LoVo (cell line): ENCODE results near the gene LYPD4.
"Not testable (repeated sequence)": the region's sequence is repeated elsewhere in the genome, so short reads cannot be mapped to it uniquely, and the experiment has no call there.

ENCODE experiments used
- DNase-seq: peaks from one replicate; pipeline ENCODE4 v3.0.0-alpha.2; 2016; ENCODE audit warnings: low spot score

Gene LYPD4

GRCh38 chr19:41844601-41845000 is at the start of gene LYPD4:
Gene LYPD4 (minus strand): TSS chr19:41844683. CDS start chr19:41839285, 5,398 bp downstream.
- no peak for DNase-seq

GRCh38 chr19:41893899-41894298 is 49.4 kb upstream of the LYPD4 start:
- DNase-seq, result no peak

GRCh38 chr19:41892173-41892902 is 47.9 kb upstream of the LYPD4 start:
- DNase-seq, result no peak

GRCh38 chr19:41890936-41891335 is 46.5 kb upstream of the LYPD4 start:
- DNase-seq, result no peak

- DNase-seq, result no peak
Observed at GRCh38 chr19:41889896-41890295, 45.4 kb upstream of the LYPD4 start.

GRCh38 chr19:41888926-41889325 is 44.4 kb upstream of the LYPD4 start:
- DNase-seq, result no peak

GRCh38 chr19:41887711-41888382 is 43.4 kb upstream of the LYPD4 start:
- peak; percentile 84 for DNase-seq

- no peak for DNase-seq
Observed at GRCh38 chr19:41886761-41887710, 42.6 kb upstream of the LYPD4 start.

- peak; percentile 97 for DNase-seq
Observed at GRCh38 chr19:41883821-41884733, 39.6 kb upstream of the LYPD4 start.

- no peak for DNase-seq
Observed at GRCh38 chr19:41883463-41883820, 39.0 kb upstream of the LYPD4 start.

GRCh38 chr19:41882568-41883462 is 38.3 kb upstream of the LYPD4 start, which contains the start of gene ARHGEF1:
Gene ARHGEF1 (plus strand): TSS chr19:41883184. CDS start chr19:41888083, 4,899 bp downstream.
- no peak for DNase-seq

- no peak for DNase-seq
Observed at GRCh38 chr19:41880329-41880708, 35.8 kb upstream of the LYPD4 start.

GRCh38 chr19:41879670-41880328 is 35.3 kb upstream of the LYPD4 start:
- no peak for DNase-seq

- no peak for DNase-seq
Observed at GRCh38 chr19:41879080-41879479, 34.6 kb upstream of the LYPD4 start.

GRCh38 chr19:41877916-41878905 is 33.7 kb upstream of the LYPD4 start:
- DNase-seq, result no peak

- DNase-seq, result no peak
Observed at GRCh38 chr19:41876847-41877832, 32.7 kb upstream of the LYPD4 start, which contains the start of gene CD79A. Gene CD79A (plus strand): TSS chr19:41877279. CDS start chr19:41877305, 26 bp downstream.

GRCh38 chr19:41875973-41876372 is 31.5 kb upstream of the LYPD4 start:
- not testable (repeated sequence) for DNase-seq
